Keratinocyte (primary cell): Measurements from ENCODE around the gene LRRC28.

Experiments used
- CTCF ChIP-seq, 3 experiments: IDR thresholded peaks in 1 of 3; conservative IDR thresholded peaks in 1 of 3; optimal IDR thresholded peaks in 1 of 3; 2 replicates in 2 of 3; 3 replicates in 1 of 3; pipeline versions ENCODE3 to v1.5.1; 2011; ENCODE audit warnings: low read length in 3 of 3, mild to moderate bottlenecking in 3 of 3, moderate library complexity in 2 of 3, control low read depth in 1 of 3, inconsistent platforms in 1 of 3; ENCODE audit not compliant: insufficient read depth in 2 of 3; ENCODE audit errors: extremely low read depth in 1 of 3
- EZH2 ChIP-seq: IDR thresholded peaks from one replicate; pipeline ENCODE4 v1.6.1; 2012; ENCODE audit warnings: inconsistent platforms, mild to moderate bottlenecking, low read length, moderate library complexity

DNA sequence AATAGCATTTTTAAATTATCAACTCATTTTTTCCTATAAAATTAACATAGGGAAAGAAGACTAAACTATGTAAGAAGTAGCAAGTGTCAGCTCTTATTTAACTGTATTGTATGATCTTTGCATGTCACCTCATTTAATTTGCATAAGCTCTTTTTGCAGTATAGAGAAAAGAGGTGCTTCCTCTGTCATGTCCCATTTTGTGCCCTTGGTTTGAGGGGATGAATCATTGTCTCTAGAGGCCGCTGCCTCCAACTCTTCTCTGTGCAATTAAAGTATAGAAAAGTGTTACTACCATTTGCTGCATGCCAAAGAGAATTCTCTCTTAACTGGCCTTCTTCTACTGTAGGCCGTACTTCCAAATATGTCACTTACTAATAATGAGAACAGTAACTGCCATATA lies 93.4 kb downstream of the LRRC28 start:
- TF ChIP-seq CTCF (optimal IDR thresholded peaks at IDR 0.05 in 1 of 3, IDR thresholded peaks at IDR 0.05 in 1 of 3, conservative IDR thresholded peaks at IDR 0.05 in 1 of 3; ENCODE audit: extremely low read depth in 1 of 3, insufficient read depth in 2 of 3, low read length in 3 of 3) (no peak), EZH2 (no peak)
